Measurements from ENCODE around the gene EGR1.

DNA sequence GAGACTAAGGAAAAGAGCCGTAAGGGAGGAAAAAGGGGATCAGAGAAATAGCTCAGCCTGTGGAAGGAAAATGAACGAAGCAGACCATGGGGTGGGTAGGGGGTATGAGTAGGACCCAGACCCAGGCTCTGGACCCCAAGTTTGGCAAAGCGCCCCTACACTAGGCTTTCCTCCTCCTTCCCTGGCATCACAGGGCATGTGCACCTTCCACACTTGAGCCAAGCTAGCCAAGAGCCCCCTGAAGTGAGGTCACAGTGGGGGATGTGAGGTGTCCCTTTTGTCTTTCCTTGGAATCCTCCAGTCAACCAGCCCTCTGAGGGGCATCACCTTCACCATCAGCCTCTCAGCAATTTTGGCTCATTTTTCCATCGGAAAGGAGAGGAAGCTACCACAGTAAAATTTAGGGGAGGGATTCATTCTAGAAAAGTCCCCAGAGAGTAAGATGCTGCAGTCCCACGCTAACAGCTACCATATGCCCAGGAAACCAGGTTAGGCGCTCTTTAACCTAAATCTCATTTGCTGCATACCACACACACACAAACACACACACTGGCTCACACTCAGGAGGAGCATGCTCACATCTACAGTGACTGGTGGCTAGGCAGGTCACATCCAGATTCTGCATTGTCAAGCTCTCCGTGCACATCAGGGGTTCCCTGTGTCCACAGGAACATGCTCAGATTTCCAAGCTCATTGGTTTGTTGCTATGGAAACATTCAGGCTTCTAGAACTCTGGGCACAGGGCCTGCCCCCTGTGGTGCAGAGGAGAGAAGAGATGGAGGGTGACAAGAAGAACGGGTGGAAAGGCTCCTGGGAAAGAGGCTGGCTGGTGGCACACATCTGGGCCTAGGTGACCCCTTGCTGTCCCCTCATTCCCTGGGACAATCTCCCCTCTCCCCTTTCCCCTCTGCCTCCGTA, 16.5 kb upstream of the EGR1 start:
- TF ChIP-seq, protein P1, sequence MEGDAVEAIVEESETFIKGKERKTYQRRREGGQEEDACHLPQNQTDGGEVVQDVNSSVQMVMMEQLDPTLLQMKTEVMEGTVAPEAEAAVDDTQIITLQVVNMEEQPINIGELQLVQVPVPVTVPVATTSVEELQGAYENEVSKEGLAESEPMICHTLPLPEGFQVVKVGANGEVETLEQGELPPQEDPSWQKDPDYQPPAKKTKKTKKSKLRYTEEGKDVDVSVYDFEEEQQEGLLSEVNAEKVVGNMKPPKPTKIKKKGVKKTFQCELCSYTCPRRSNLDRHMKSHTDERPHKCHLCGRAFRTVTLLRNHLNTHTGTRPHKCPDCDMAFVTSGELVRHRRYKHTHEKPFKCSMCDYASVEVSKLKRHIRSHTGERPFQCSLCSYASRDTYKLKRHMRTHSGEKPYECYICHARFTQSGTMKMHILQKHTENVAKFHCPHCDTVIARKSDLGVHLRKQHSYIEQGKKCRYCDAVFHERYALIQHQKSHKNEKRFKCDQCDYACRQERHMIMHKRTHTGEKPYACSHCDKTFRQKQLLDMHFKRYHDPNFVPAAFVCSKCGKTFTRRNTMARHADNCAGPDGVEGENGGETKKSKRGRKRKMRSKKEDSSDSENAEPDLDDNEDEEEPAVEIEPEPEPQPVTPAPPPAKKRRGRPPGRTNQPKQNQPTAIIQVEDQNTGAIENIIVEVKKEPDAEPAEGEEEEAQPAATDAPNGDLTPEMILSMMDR (IDR thresholded peaks at IDR 0.05) = no peak
- no peak for TF ChIP-seq POLR2A (IDR thresholded peaks at IDR 0.05)
